Muscle layer of colon (tissue), 2 donors: ENCODE results near the gene TLL1.

Experiments used
- H3K27ac ChIP-seq: one replicate; pipeline ENCODE4 v1.7.0; 2013; ENCODE audit warnings: low read depth, mild to moderate bottlenecking, low read length, moderate library complexity
- H3K27me3 ChIP-seq, 2 donors: one replicate each; pipeline ENCODE4 v1.7.0; 2013; ENCODE audit warnings: low read length in 2 of 2, mild to moderate bottlenecking in 2 of 2; ENCODE audit not compliant: insufficient read depth in 2 of 2, control insufficient read depth in 1 of 2
- H3K36me3 ChIP-seq: one replicate; pipeline ENCODE4 v1.7.0; 2013; ENCODE audit warnings: mild to moderate bottlenecking, low read length; ENCODE audit not compliant: insufficient read depth
- H3K4me1 ChIP-seq: one replicate; pipeline ENCODE4 v1.7.0; 2013; ENCODE audit warnings: mild to moderate bottlenecking, low read length; ENCODE audit not compliant: insufficient read depth
- H3K4me3 ChIP-seq, 2 donors: one replicate each; pipeline ENCODE4 v1.7.0; 2013; ENCODE audit warnings: low read length in 2 of 2, low read depth in 1 of 2, mild to moderate bottlenecking in 1 of 2, moderate library complexity in 1 of 2
- H3K9ac ChIP-seq: one replicate; pipeline ENCODE4 v1.7.0; 2013; ENCODE audit warnings: low read length
- H3K9me3 ChIP-seq: one replicate; pipeline ENCODE4 v1.7.0; 2013; ENCODE audit warnings: mild to moderate bottlenecking, low read length
- donor health status: abdominal sarcoma.
- donor health status: Adenocarcinoma of cecum.

Gene TLL1

DNA sequence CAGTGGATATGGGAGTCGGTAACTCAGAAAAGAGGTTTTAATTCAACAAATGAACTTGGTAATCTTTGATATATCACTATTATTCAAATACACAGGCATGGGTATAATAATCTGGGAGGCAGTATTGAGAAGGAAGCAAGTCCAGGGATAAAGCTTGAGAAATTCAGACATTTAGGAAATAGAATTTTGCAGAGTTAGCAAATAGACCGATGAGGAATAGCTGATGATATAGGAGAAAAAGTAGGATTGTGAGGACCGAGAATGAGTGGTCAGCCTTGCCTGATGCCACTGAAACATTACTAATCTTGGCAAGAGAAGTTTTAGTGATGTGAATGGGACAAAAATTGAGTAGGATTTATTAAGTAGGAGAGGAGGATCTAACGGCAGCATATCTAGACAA lies 71.9 kb downstream of the TLL1 start:
- H3K4me3 ChIP-seq: no peak overlapping the region
- no peaks in the 10 kb centered on the region for H3K27me3 ChIP-seq
- H3K9me3 ChIP-seq: no peaks in the 10 kb centered on the region
- H3K36me3 ChIP-seq: no peaks in the 10 kb centered on the region
- no peak overlapping the region for H3K27ac ChIP-seq
- H3K4me1 ChIP-seq: no peaks in the 10 kb centered on the region
- no peak overlapping the region for H3K9ac ChIP-seq

DNA sequence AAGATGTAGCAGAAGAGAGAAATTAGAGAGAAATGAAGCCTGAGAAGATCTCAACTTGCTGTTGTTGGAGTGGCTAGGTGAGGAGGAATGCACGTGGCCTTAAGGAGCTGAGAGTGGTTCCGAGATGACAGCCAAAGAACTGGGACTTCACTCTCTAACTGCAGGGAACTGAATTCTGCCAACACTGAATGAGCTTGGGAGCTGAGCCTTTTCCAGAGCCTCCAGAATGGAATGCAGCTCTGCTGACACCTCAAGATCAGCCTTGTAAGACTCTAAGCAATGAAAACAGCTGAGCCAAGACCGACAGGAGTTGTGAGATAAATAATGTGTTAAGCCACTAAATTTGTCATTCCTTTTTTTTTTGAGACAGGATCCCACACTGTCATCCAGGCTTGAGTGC lies 73.0 kb downstream of the TLL1 start:
- Histone ChIP-seq H3K36me3 (no peaks in the 10 kb centered on the region), H3K9me3 (no peaks in the 10 kb centered on the region), H3K4me3 (no peak overlapping the region), H3K9ac (no peak overlapping the region), H3K27ac (no peak overlapping the region), H3K4me1 (no peaks in the 10 kb centered on the region), H3K27me3 (no peaks in the 10 kb centered on the region)

DNA sequence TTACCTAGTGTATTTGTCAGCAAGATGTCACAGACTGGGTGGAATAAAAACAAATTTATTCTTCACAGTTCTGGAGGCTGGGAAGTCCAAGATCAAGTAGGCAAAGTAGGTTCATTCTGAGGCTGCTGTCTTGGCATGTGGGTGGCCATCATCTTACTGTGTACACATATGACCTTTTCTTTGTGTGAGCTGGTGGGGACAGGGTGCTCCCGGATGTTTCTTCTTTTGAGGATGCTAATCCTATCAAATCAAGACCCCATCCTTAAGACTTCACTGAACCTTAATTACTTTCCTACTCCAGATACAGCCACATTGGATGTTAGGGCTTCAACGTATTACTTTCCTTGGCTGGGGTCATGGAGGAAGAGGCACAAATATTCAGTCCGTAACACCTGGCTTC lies 74.0 kb downstream of the TLL1 start:
- Histone ChIP-seq H3K9me3 (no peaks in the 10 kb centered on the region), H3K27me3 (no peaks in the 10 kb centered on the region), H3K27ac (no peak overlapping the region), H3K4me3 (no peak overlapping the region), H3K9ac (no peak overlapping the region), H3K36me3 (no peaks in the 10 kb centered on the region), H3K4me1 (no peaks in the 10 kb centered on the region)

DNA sequence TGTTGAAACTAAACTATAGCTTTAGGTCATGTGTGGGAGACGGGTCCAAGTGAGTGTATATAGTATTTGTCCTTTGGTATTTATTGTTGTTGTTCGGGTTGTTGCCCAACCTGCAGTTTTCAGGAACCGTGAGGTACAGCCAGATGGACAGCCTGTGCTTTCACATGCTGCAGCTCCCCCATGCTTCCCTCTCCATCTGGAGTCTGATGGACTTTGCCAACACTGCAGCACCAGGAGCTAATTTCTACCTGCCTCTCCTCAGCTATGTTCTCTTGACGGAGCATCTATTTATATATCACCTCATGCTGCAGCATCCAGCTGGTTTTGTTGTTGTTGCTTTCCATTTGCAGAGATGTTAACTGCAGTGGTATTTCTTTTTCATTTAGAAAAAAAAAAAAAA lies 80.1 kb downstream of the TLL1 start:
- Histone ChIP-seq H3K9ac (no peak overlapping the region), H3K27me3 (no peaks in the 10 kb centered on the region), H3K27ac (no peak overlapping the region), H3K4me3 (no peak overlapping the region), H3K4me1 (no peaks in the 10 kb centered on the region), H3K9me3 (no peaks in the 10 kb centered on the region), H3K36me3 (no peaks in the 10 kb centered on the region)

DNA sequence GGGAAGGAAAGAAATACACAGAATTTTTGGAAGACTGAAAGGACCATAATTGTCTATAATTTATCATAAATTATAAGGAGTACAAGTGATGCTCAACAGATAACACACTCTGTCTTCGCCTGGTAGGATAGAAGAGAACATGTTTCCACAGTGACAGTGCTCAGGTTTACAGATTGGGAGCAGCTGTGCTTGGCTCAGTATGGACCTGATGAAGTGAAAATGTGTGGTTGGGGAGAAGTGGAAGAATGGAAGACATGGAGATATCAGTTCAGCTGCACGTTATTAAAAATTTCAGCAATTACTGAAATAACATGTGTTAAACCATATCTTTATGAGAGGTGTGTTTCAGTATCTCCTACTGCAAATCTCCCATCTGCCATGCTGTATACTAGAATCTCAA lies 90.6 kb downstream of the TLL1 start:
- Histone ChIP-seq H3K27me3 (no peaks in the 10 kb centered on the region), H3K9ac (no peak overlapping the region), H3K27ac (no peak overlapping the region), H3K4me3 (no peak overlapping the region), H3K4me1 (no peaks in the 10 kb centered on the region), H3K9me3 (no peaks in the 10 kb centered on the region), H3K36me3 (no peaks in the 10 kb centered on the region)

DNA sequence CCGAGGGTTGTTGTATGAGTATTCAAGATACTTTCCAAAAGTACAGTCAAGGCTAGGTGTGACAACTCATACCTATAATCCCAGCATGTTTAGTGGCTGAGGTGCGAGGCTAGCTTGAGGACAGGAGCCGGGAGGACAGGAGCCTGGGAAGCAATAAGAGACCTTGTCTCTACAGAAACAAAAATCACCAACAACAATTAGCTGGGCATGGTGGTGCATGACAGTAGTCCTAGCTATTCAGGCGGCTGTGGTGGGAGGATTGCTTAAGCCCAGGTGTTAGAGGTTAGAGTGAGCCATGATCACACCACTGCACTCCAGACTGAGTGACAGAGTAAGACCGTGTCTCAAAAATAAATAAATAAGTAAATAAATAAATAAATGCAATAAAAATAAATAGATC lies 91.6 kb downstream of the TLL1 start:
- Histone ChIP-seq H3K4me3 (no peak overlapping the region), H3K9me3 (no peaks in the 10 kb centered on the region), H3K27ac (no peak overlapping the region), H3K36me3 (no peaks in the 10 kb centered on the region), H3K9ac (no peak overlapping the region), H3K4me1 (no peaks in the 10 kb centered on the region), H3K27me3 (no peaks in the 10 kb centered on the region)

DNA sequence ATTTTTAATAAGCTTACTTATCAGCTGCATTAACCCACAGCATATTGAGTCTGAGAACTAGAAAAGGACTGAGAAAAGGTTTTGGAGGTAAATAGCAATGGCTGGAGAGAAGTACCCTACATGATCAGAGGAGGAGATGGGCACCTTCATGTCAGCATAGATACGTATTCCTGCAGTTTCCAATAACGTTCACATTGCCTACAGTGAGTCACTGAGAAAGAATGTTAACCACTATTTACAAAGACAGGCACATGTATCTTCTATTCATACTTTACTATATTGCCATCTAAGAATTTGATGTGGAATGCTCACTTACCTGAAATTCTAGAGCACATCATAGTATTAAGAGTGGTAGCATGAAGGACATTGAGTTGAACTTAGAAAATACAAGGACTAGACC lies 92.5 kb downstream of the TLL1 start:
- H3K9me3 ChIP-seq: no peaks in the 10 kb centered on the region
- H3K27me3 ChIP-seq: no peaks in the 10 kb centered on the region
- no peak overlapping the region for H3K4me3 ChIP-seq
- H3K27ac ChIP-seq: no peak overlapping the region
- H3K9ac ChIP-seq: no peak overlapping the region
- no peaks in the 10 kb centered on the region for H3K4me1 ChIP-seq
- no peaks in the 10 kb centered on the region for H3K36me3 ChIP-seq

DNA sequence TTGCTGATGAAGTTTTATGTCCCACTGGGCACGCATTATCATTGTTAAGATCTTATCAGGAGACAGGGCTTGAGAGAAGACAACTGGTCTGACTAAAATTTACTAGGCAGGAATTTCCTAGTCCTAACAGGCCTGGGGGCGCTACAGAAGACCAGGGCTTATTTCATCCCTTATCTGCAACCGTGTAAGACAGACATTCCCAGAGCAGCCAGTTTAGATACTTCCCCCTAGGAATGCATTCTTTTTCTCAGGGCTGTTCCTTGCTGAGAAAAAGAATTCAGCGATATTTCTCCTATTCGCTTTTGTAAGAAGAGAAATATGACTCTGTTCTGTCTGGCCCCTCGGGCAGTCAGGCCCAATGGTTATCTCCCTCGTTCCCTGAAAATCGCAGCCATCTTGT lies 93.8 kb downstream of the TLL1 start:
- Histone ChIP-seq H3K4me3 (no peak overlapping the region), H3K4me1 (no peaks in the 10 kb centered on the region), H3K9me3 (no peaks in the 10 kb centered on the region), H3K27me3 (no peaks in the 10 kb centered on the region), H3K9ac (no peak overlapping the region), H3K27ac (no peak overlapping the region), H3K36me3 (no peaks in the 10 kb centered on the region)

DNA sequence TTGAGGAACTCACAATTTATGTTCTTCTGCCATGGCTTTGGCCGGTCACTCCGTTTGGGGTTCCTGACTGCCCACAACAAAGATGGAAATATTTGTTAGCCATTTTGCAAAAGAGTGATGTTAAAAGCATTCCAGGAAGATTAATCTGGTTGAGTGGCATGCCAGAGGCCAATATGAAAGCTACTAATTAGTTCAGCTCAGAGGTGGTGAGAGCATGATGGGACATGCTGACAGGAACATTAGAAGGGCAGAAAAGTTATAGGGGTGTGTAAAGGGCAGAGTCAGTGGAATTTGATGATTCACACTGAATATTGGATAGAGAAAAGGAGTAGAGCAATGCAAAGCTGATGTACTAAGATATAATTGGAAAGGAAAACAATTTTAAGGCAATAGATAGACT lies 94.4 kb downstream of the TLL1 start:
- Histone ChIP-seq H3K9ac (no peak overlapping the region), H3K4me3 (no peak overlapping the region), H3K36me3 (no peaks in the 10 kb centered on the region), H3K27ac (no peak overlapping the region), H3K27me3 (no peaks in the 10 kb centered on the region), H3K4me1 (no peaks in the 10 kb centered on the region), H3K9me3 (no peaks in the 10 kb centered on the region)

DNA sequence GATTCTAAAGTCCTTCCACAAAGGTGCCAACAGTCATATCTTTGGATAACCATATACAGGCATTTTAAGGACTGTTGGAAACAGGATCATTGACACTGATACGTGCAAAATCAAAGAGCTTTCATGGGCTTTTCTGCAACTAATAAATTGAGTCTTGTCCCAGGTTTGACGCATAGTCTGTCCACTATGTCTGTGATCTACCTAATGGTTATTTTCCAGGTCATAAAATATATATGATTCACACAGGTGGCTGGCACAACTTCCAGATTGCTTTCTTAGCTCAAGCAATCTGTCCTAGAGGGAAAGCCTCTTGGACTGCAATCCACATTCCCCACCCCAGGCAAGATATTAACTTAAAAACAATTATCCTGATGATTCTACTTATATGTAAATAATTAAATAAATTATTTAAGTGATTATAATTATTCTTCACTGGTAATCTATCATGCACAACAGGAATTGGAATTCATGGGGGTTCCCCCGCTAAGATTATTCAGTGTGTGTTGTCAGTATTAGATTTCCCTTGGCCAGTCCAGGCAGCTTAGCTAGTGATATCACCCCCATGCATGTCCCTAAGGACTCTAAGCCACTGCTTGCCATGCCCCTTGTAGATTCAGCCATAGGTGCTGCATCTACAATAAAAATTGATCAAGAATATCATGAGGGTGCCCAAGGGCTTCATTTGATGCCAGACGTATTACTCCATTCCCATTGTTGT lies 97.8 kb downstream of the TLL1 start:
- Histone ChIP-seq H3K36me3 (no peaks in the 10 kb centered on the region), H3K27ac (no peak overlapping the region), H3K4me1 (no peaks in the 10 kb centered on the region), H3K9ac (no peak overlapping the region), H3K9me3 (no peaks in the 10 kb centered on the region), H3K27me3 (no peaks in the 10 kb centered on the region), H3K4me3 (no peak overlapping the region)

DNA sequence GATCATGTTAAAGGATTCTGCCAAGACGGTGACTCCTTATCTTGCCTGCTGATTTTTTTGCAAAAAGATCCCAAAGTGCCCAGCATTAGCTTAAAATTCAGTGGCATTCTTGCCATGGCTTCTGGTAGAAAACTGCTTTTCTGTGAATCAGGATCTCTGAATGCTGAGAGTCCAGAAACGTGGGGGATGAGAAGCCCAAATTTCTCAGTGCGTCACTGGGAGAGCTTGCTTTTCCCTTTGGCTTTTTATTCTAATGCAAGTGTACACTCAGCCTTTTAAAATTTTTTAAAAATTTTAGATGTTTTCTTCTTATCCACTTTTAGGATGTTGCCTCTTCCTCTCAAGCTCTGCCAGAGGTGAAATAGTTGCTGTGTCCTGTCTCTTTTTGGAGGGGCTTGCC lies 98.4 kb downstream of the TLL1 start:
- Histone ChIP-seq H3K27me3 (no peaks in the 10 kb centered on the region), H3K9ac (no peak overlapping the region), H3K9me3 (no peaks in the 10 kb centered on the region), H3K27ac (no peak overlapping the region), H3K4me1 (no peaks in the 10 kb centered on the region), H3K36me3 (no peaks in the 10 kb centered on the region), H3K4me3 (no peak overlapping the region)

DNA sequence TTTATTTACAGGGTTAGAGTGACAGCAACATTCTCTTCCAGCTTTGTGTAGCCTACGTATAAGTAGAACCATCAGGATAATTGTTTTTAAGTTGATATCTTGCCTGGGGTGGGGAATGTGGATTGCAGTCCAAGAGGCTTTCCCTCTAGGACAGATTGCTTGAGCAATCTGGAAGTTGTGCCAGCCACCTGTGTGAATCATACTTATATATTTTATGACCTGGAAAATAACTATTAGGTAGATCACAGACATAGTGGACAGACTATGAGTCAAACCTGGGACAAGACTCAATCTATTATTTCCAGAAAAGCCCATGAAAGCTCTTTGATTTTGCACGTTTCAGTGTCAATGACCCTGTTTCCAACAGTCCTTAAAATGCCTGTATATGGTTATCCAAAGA lies 98.9 kb downstream of the TLL1 start:
- Histone ChIP-seq H3K27me3 (no peaks in the 10 kb centered on the region), H3K36me3 (no peaks in the 10 kb centered on the region), H3K9ac (no peak overlapping the region), H3K9me3 (no peaks in the 10 kb centered on the region), H3K4me1 (no peaks in the 10 kb centered on the region), H3K27ac (no peak overlapping the region), H3K4me3 (no peak overlapping the region)
